Stimulated activated CD4-positive, alpha-beta T cell treated with anti-CD3 and anti-CD28 coated beads, Interleukin-15, amount 100 ng/mL, for 24 hours (primary cell): Measurements from ENCODE around the gene LRRC74A.
A peak's percentile ranks its signal among the peaks of the same experiment; 100 is the strongest.
"Not testable (repeated sequence)": the region's sequence is repeated elsewhere in the genome, so short reads cannot be mapped to it uniquely, and the experiment has no call there.

Experiments used
- DNase-seq: peaks from one replicate; pipeline ENCODE4 v3.0.0-alpha.2; 2020

LRRC74A gene

DNA sequence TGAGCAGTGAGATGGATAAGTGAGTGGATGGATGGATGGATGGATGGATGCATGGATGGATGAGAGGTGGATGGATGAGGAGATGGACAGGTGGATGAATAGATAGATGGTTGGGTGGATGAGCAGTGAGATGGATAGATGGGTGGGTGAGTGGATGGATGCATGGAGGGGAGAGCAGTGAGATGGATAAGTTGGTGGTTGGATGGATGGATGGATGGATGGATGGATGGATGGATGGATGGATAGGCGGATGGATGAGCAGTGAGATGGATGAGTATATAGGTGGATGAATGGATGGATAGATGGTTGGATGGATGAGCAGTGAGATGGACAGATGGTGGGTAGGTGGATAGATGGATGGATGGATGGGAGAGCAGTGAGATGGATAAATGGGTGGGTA, 30.6 kb downstream of the LRRC74A start:
- DNase-seq: no peak

- DNase-seq: no peak
These were observed 35.5 kb downstream of the LRRC74A start for GRCh38 chr14:76861574-76862255.

DNA sequence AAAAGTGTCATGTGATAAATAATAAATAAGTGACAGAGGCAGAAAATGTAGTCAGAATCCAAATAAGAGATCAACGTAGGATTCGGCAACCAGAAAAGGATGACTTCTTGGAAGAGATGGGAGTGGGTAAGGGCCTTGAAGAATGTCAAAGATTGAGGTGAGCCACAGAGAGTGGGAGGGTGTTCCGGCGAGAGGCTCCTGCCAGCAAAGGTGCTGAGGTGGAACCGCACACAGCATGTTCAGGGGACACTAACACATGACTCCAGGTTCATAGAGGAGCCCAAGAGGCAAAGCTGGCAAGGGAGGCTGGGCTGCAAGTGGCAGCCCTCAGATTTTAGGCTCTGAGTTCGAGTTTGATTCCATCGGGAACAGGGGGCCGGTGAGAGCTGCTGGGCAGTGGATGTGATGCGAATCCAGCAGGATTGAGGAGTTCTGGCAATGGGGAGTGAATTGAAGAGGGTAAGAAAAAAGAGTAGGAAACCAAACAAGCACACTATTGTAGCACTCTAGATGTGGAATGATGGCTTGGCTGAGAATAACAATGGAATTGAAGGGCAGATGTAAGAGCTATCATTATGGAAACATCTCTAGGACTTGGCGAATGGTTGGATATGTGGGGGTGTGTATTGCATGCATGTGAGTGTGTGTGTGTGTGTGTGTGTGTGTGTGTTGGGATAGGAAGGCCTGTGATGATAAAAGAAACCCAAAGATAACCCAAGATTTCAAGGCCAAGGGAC, 36.5 kb downstream of the LRRC74A start:
- no peak for DNase-seq

GRCh38 chr14:76863724-76864407, 37.7 kb downstream of the LRRC74A start:
- no peak for DNase-seq

- no peak for DNase-seq
These were observed 40.2 kb downstream of the LRRC74A start for GRCh38 chr14:76866456-76866855.

GRCh38 chr14:76867516-76868453, 41.6 kb downstream of the LRRC74A start:
- peak; percentile 47 for DNase-seq

GRCh38 chr14:76868454-76869170, 42.4 kb downstream of the LRRC74A start:
- DNase-seq: no peak

DNA sequence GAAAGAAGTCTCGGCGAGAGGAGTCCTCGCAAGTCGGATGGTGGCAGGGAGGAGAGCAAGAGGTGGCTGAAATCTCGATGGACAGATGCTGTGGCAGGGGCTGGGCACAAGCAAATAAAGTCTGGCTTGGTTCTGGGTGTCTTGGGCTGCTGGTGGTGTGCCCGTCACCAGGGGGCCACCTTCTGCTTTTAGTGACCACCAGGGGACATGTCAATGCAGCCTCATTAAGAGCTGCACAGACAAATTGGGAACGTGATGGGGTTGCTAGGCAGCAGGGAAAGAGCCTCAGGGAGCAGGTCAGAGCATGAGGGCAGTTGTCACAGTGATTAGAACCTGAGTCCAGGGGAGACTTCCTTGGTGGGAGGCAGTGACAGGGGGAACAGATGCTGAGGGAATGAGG, 44.0 kb downstream of the LRRC74A start:
- no peak for DNase-seq

GRCh38 chr14:76872796-76873432, 46.7 kb downstream of the LRRC74A start:
- peak; percentile 71 for DNase-seq

- DNase-seq: no peak
These were observed 48.5 kb downstream of the LRRC74A start for GRCh38 chr14:76874734-76875133.

- DNase-seq: peak; percentile 60
These were observed 49.9 kb downstream of the LRRC74A start for GRCh38 chr14:76876076-76876475.

GRCh38 chr14:76877871-76878270, 51.7 kb downstream of the LRRC74A start:
- no peak for DNase-seq

DNA sequence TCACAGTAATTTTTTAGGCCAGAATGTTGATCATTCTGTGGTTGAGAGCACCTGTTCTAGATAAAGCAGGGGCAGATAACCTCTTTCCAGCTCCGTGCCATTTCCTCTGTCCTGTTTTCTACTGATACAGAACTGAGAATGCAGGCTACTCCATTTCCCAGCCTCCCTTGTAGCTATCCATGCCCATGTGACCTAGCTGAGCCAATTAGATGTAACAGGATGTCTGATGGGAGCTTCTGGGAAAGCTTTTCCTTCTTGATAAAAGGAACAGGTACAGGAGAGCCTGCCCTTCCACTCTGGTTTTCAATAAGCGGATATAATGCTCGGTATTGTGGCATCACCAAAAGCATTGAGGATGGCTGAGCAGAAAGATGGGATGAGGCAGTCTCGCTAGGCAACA, 54.2 kb downstream of the LRRC74A start:
- no peak for DNase-seq

GRCh38 chr14:76881348-76881747, 55.1 kb downstream of the LRRC74A start:
- no peak for DNase-seq

DNA sequence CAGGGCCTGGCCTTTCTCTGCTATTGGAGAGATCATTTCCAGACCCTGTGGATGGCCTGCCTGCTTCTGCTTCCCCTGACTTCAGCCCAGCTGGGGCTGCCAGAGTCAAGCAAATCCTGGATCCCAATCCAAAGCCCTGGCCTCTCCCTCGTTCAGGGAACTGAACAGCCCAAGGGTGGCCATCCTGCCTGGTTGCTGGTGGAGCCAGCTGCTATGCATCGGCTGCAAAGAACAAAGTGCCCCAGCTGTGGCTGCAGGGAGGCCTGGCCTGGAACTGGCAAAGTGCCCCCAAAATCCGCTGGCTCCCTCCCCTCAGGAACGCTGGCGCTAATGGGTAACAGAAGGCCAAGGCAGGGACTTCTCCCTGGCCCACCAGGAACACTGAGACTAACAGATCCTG, 56.4 kb downstream of the LRRC74A start:
- no peak for DNase-seq

DNA sequence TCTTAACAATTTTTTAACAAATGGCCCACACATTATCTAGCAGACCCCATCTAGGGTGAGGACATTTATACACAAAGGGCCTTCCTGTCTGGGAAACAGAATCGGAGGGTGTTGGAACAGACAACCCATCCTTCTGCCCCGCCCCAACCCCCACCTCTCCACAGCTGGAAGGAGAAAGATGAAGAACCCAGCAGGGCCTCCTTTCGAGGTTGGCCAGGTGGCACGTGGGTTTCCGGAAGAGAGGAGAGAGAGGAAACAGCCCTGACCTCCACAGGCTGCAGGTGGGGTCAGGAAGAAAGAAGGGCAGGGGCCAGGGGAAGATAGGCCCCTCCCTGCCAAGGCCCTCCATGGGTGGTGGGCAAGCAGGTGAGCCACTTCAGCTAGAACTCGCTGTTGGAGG, 57.2 kb downstream of the LRRC74A start:
- DNase-seq: no peak

DNA sequence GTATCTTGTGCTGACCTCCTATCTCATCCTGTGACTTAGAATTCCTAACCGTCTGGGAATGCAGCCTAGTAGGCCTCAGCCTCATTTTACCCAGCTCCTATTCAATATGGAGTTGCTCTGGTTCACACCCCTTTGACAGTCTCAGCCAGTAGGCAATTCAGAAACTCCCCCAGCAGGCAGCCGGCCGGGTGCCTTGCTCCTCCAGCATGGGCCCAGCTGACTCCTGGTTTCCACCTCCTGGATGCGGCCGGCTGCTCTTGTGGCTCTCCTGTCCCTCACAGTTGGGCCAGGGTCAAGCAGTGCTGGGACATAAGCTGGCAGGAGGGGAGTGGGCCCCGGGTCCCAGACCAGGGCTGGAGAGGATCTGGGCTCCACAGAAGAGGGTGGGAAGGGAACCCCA, 58.2 kb downstream of the LRRC74A start:
- no peak for DNase-seq

DNA sequence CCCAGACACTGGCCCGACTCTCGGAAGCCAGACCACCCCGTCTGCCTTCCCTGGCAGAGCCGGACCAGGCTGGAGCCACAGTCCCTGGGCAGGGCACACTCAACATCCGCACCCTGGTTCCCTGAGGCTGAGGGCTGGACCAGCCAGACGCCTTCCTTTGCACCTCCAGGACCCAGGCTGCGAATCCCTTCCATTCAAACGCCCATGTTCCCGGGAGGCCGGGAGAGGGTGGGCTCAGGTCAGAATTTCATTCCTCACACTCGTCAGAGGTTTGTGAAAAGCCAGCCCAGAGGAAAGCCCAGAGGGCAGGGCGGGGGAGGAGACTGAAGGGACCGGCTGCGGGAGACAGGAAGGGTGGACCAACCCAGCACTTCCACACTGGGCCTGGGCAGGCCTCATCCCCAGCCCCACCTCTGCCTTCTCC, 58.7 kb downstream of the LRRC74A start:
- DNase-seq: no peak

DNA sequence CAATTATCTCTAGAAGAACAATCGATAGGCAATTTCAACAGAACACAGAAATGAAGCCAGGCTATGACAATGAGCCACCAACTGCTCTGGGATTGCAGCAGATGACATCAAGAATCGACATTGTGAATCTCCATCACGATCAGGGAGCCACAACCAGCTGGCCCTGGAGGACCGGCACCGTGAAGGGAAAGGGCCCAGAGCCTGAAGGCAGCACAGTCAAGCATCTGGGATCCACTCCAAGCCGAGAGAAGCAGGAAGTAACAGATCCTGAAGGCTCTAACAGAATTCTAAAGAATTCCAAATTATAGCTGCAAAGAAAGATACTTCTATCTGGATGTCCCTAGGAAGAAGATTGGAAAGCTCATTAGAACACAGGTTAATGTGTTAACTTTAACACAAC, 61.0 kb downstream of the LRRC74A start:
- DNase-seq: no peak

GRCh38 chr14:76891391-76891790, 65.2 kb downstream of the LRRC74A start:
- DNase-seq: no peak

- no peak for DNase-seq
These were observed 68.1 kb downstream of the LRRC74A start for GRCh38 chr14:76894308-76894707.

DNA sequence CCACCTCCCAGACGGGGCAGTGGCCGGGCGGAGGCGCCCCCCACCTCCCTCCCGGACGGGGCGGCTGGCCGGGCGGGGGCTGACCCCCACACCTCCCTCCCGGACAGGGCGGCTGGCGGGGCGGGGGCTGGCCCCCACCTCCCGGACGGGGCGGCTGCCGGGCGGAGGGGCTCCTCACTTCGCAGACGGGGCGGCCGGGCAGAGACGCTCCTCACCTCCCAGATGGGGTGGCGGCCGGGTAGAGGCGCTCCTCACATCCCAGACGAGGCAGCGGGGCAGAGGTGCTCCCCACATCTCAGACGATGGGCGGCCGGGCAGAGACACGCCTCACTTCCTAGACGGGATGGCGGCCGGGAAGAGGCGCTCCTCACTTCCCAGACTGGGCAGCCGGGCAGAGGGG, 71.8 kb downstream of the LRRC74A start:
- DNase-seq: not testable (repeated sequence)
